Right kidney (tissue), 1 donor: ENCODE results near the gene SRSF12.
"Not testable (repeated sequence)": the region's sequence is repeated elsewhere in the genome, so short reads cannot be mapped to it uniquely, and the experiment has no call there.

Experiments used
- DNase-seq: peaks from one replicate; pipeline ENCODE4 v3.0.0-alpha.2; 2016

Gene SRSF12

DNA sequence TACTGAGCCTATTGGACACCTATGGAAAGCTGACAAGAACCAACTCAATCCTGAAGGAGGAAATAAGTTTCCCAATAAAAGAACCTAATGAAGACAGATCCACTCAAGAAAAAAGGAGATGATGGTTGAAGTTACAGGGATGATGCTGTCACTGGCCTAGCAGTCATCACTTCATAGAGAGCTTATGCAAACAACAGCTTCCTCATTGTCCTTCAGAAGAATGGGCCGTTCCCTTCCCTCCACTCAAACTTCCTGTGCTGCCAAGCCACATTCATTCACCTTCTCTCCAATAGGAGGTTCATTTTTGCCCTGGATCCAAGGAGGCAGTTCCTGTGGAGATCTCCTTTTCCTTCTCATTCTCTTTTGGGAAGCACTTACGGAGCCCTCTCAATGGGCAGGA is 14.2 kb upstream of the SRSF12 start:
- DNase-seq: no peak

DNA sequence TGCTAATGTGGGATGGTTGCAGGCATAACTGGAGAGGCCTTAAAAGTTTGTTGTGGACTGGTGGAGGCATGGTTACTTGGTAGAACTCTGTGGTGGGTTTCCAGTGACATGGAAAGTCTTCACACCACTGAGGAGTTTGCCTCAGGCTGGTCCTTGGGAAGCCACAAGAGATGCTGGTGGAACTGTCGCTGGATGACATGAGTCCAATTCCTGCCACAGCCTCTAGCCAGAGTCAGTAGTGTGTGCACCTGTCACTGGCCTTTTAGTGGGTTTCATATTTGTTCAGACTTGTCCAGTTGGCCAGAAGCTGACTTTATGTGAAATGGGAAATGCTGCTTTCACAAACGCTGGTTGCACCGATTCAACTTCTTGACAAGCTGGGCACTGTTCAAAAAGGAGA is 13.7 kb upstream of the SRSF12 start:
- no peak for DNase-seq

DNA sequence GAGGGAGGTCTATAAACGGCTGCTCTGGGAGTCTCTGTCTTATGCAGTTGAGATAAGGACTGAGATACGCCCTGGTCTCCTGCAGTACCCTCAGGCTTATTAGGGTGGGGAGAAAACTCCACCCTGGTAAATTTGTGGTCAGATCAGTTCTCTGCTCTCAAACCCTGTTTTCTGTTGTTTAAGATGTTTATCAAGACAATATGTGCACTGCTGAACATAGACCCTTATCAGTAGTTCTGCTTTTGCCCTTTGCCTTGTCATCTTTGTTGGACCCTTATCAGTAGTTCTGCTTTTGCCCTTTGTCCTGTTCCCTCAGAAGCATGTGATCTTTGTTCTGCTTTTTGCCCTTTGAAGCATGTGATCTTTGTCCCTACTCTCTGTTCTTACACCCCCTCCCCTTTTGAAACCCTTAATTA is 10.4 kb upstream of the SRSF12 start:
- not testable (repeated sequence) for DNase-seq

DNA sequence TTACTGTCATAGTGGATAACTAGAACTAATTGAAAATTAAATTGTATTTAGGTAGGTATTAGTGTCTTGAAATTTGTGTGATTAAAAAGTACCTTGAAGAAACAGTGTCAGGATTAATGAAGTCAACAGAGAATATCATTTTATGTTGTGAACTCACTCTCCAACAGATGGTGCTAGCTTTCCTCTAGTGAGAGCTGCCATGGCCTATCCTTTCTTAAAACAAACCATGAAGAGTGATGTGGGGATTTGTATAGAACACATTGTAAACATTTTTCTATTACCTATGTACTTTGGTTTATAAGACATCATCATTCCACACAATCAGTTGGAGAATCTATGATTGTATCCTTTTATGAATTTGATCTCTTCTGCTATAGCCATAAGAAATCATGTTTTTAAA is 4.8 kb upstream of the SRSF12 start:
- DNase-seq: no peak

DNA sequence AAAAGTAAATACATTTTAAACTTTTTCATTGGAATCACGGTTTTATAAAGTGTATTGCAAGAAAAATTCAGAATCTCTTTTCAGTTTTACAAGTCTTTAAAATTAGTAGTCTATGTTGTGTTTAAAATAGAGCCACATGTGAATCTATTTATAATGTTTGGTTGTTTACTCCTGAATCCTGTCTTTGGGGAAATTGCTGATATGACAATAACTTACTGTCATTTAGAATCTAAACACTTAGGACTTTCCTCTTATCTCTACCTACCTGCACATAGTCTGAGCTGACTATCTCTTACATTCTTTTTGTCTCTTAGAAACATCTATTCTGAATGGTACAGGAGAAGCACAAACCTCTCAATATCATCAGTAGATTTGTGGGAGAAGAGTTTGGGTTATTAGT is 4.1 kb upstream of the SRSF12 start:
- no peak for DNase-seq

DNA sequence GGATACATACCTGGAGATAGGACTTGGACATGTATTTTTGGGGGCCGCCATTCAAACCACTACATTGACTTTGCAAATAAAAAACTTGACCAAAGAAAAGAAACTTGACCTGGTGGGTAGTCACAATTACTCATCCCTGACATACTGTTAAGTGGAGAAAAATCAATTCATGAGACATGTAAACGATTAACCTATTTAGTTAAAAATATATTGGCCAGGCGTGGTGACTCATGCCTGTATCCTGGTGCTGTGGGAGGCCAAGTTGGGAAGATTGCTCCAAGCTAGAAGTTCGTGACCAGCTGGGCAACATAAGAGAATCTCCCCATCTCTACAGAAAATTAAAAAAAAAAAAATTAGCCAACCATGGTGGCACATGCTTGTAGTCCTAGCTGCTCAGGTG is 2.5 kb upstream of the SRSF12 start:
- DNase-seq: no peak

DNA sequence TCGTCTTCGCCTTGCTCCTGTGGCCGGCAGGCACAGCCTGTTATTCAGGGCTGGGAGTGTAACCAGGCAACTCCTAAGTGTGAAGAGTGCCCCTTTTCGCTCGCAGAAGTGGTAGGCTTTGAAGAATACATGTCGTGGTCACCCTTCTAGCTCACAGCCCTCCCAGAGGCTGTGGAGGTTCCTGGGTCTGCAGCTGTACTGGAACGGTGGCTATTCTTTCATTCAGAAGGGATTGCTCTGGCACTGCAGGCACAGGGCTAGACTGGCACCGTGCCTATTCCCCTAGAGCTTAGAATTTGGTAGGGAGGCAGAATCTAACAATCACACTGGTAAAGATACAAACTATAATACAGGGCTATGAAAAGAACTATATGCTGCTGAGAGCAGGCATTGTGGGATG is 1.1 kb upstream of the SRSF12 start:
- no peak for DNase-seq

DNA sequence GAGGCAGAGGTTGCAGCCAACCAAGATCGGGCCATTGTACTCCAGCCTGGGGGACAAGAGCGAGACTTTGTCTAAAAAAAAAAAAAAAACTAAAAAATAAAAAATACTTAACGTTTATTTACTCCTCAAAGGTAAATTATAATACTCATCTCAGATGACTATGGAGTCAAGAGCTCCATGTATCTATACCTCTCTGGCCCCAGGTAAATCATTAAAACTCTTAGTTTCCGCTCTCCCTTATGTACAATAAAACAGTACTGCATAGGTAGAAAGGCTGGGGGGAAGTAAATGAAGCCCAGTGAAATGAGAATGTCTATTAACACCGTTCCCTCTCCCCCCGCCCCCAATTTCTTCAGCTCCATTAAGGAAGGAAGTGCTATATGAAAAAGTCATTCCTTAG is 1.2 kb downstream of the SRSF12 start:
- no peak for DNase-seq

DNA sequence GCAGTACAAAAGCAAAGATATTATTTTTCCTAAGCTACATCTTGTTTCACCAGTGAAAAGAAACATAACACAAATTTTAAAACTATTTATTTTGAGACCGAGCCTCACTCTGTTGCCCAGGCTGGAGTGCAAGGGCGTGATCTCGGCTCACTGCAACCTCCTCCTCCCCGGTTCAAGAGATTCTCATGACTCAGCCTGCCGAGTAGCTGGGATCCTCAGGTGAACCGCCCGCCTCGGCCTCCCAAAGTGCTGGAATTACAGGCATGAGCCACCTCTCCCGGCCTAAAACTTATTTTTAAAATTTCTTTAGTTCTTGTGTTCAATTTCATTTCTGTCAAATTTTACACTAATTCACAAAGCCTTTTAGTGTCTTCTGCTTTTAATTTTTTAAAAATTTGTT is 5.9 kb downstream of the SRSF12 start:
- DNase-seq: no peak

DNA sequence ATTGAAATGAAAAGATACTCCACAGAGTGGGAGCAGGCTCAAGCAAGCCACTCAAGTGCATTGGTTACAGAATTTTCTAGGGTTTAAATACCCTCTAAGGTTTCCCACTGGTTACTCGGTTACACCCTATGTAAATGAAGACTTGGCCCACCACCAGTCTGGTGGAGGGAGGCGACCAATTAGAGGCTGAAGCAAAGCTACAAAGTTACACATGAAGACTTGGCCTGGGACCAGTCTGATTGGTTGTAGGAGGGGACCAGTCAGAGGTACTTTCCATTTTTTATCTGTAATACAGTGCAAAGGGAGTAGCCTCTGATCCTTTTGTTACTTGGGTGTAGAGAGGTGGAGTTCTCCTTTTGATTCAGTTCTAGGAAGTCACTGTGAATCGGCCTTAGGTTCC is 7.6 kb downstream of the SRSF12 start:
- DNase-seq: no peak

DNA sequence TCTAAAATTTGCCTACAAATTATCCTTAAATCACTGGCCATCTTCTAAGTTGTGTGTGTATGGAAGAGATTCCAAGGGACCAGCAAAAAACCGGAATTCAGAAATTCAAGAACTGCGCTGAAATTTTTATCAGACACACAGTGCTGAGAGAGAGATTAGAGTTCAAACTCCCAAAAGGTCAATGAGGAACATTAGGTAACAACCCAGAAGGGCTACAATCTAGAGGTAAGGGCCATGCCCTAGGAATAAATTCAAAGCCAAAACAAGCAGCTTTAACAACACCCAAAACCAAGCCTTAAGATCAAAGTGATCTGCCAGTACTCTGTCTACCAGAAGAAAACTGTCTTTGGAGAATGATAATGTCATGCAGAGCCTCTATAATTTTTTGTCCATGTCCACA is 17.8 kb downstream of the SRSF12 start:
- no peak for DNase-seq

DNA sequence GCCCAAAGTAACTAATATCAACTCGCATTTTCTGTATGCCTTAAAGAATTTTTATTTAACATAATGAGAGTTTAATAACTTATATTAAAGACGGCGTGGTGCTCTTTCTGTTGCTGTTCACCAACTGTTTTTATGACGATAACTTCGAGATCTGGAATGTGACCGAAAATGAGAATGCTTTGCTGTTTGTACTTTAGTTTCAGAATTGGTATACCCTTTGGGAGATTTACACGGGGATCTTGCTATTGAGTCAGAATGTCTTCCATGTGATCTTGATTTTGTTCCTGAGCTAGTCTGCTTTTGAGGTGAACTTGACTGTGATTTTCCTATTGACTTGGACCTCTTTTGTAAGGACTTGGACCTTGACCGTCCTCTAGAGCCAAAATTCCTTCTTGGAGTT is 19.4 kb downstream of the SRSF12 start:
- DNase-seq: no peak

DNA sequence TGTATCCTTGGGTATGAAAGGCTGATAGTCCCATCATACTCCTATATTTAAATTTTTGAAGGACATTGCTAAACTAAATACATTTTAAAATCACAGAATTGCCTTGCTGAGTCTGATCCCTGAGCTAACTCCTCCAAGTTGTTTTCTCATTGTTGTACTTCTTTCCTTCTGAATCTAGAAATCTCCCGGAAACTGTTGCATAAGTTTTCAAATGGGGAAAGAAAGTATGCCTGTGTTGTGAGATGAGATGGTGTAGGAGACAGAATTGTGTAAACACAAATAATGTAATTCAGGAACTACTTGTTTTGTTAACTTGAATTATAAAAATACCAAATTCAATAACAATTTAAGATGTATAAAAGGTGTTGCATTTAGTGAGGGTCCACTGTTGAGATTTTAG is 30.0 kb downstream of the SRSF12 start:
- no peak for DNase-seq

DNA sequence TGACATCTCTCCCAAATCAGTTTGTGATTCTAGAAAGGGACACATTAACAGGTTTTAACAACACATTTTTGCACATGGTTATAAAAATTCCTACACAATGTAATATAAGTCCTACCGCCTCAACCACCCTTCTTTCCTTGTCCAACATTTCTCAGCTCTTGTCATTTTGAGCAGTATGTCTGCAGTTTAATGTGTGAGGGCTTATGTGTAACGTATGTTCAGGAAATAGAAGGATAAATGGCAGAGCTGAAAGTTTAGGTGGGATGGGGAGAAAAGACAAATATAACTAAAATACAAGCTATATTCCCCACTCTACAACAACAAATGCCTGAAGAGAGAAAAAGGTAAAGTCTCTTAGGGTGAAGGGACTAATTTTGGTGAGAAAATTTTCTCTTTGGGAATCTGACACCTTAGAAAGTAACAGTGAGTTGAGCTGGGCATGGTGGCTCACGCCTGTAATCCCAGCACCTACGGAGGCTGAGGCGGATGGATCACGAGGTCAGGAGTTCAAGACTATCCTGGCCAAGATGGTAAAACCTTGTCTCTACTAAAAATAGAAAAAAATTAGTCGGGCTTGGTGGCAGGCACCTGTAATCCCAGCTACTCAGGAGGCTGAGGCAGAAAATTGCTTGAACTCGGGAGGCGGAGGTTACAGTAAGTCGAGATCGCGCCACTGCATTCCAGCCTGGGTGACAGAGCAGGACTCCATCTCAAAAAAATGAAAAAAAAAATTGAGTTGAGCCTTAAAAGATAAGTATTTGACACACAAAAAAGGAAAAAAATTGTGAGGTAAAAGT is 32.3 kb downstream of the SRSF12 start:
- no peak for DNase-seq

DNA sequence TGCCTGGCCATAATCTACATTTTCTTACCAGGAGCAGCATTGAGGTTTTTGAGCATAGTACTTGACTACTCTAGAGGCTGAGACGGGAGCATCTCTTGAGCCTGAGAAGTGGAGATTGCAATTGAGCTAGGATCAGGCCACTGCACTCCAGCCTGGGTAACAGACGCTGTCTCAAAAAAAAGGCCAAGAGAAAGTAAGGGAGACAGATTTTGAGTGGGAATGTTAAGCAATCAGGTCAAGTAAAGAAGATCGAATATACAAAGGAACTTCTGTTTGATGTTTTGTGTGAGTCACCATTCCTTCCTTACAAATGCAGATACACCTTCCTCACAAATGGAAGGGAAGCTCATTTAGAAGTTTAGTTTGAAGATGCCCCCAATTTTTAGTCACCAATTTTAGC is 32.9 kb downstream of the SRSF12 start:
- DNase-seq: no peak

DNA sequence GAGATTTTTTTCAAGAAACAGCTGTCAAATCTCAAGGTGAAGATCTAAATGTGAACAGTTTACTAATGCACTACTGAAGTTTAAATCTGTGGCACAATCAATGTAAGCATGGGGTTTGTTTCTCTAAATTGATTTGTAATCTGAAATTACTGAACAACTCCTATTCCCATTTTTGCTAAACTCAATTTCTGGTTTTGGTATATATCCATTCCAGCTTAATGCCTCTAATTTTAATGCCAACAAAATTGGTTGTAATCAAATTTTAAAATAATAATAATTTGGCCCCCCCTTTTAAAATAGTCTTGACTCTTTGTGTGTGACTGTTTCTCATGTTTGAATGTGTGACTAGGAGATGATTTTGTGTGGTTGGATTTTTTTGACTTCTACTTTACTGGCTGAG is 33.3 kb downstream of the SRSF12 start:
- no peak for DNase-seq

DNA sequence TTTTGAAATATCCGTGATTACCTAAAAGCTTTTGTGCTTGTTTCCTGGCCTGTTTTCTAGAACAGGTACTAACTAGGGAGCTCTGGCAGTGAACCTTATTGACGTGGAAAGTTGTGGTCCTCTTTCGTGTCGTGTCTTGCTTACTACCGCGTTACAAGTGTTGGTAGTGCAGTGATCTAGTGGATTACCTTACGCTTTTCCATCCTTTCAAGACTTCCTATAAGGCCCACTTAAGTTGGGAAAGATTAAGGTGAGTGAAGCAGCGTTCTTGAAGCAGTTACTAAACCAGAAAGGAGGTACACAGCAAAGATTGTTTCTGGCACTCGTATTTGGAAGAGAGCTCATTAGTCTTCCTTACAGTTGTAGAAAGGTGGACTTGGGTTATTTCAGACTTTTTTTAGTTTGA is 35.4 kb downstream of the SRSF12 start:
- DNase-seq: peak; percentile 48

DNA sequence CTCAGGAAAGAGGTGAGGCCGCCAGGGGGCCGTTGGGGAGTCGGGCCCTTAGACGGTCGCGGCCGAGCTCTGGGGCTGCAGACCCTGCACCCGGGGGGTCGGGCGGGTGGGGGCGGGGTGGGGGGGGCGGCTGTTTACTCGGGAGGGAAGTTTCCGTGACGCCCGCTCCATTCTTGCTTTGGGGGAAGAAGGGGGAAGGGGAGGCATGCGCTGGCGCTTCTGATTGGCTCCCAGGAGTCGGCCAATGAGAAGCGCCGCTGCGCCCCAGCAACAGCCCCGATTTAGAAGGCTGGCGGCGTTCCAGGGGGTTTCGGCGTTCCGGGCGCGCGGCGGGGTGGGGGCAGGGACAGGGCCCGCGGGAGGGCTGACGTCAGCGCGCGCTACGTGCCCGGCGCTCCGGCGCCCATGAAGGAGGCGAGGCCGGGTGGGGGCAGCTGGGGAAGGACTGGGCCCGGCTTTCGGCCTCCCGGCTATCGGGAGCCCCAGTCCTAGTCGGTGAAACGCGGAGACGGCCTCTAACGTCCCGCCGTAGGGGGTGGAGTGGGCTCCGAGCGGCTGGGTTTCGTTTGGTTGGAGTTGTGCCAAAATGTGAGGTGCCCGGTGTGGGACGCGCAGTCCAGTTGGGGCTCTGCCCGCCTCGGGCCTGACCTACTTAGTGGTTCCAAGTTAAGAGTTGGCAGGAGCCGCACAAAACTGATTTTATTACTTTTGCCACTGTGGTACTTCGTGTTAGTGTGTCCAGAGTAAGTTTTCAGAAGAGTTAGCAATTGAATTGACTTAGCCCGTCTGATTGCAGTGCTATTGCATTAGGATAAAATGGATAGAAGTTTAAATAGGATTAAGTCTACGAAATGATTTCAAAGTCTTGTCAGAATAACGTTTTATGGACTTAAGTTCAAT is 36.2 kb downstream of the SRSF12 start:
- DNase-seq: peak; percentile 93

DNA sequence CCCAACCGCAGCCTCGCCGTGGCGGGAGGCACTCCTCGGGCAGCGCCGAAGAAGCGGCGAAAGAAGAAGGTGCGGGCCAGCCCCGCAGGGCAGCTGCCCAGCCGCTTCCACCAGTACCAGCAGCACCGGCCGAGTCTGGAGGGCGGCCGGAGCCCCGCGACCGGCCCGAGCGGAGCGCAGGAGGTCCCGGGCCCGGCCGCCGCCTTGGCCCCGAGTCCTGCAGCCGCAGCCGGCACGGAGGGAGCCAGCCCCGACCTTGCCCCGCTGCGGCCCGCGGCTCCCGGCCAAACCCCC is 36.8 kb downstream of the SRSF12 start:
- no peak for DNase-seq

DNA sequence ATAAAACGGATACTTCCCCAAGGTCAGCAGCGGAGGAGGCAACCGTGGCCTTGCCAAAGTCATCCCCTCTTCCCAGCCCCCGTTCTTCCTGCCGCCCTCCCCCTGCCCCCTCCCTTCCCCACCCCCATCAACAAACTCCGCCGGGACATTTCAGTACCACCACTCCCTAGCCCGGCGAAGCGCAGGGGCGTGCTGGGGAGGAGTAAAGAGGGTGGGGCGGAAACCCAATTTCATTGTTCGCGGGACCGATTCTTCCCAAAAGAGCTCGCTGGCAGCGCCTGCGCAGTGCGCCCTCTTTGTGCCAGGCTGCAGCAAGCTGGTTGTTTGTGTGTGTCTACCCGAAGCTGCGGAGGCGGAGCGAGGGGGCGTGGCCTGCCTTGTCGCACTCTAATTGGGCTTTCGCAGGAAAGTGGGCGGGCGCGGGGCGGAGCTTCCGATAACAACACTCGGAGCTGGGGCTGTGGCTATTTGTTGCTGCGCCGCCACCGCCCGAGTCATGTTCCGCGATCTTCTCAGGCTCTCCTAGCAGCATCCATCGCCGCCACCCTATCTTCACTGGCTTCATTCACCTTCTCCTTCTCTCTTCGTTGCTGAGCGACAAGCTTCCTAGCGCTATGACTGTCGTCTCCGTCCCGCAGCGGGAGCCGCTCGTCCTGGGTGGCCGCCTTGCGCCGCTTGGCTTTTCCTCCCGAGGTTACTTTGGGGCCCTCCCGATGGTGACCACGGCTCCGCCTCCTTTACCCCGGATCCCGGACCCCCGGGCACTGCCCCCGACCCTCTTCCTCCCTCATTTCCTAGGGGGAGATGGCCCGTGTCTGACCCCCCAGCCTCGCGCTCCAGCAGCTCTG is 37.4 kb downstream of the SRSF12 start, which contains the start of gene PNRC1:
TSS of gene PNRC1 (plus strand) at position 471 of the 848 bp plus-strand sequence. CDS start at position 615, 144 bp downstream.
- DNase-seq: peak; percentile 95

DNA sequence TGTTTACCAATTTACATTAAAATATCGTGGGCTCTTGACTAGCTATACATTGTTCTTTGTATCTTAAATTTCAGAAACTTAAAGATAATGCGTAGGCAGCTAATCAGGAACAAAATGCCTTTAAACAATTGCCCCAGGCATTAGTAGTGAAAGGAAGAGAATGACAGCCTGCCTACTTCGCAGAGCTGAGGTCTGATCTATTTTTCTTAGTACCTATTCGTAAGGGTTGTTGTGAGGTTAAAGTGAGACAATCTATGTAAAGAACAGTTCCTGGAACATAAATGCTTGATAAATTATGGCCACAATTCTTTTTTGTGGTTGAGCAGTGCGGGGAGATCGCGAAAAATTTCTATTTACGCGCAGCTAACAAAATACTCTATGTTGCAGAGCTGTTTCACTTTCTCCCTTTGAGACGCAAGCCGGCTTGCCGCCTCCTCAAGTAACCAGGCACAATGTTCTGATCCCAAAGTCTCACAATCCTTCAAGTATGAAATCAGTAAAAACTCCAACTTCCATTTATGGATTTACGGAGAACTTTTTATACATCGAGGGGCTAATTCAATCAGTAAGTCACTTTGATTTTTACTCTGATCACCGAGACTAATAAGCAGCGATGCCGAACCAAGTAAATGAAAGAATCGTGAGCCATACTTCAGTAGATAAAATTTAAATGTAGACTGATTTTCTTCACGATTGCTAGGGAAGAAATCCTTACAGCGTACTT is 38.2 kb downstream of the SRSF12 start:
- DNase-seq: peak; percentile 89

DNA sequence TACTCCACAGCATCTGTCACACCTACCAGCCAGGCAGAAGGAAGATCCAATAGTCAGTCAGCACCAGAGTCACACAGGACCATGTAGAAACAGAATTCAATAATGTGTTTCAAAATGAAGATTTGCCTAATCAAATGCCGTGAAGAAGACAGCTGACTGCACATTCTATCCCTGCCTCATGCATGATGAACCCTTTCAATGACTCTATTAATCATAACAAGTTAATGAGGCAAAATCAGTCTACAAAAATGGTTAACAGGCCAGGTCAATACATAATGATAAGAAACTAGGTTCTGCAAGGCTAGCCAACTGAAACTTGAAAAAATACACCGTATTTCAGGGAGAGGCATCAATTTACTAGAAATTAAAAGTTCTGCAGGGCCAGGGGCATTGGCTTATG is 44.0 kb downstream of the SRSF12 start:
- DNase-seq: no peak
